PC-9 (cell line): Measurements from ENCODE around the gene PRKCB. TPM values are rescaled to one million over a fixed set of nuclear protein-coding genes. Genes with fewer than 3 reads are reported as not detected.

Experiments
- BruUV-seq: library from RNA; stranded (reverse); fragments of 400-500 nt; replicated peaks from 2 replicates; lab custom pipeline; 2021; lab: Mats Ljungman, UMichigan
- CTCF ChIA-PET: fragments of 300-600 bp; sonication (Branson Sonifier 250); formaldehyde crosslinking; loops from one replicate; lab custom pipeline; 2022; ENCODE audit warnings: antibody characterized with exemption; lab: Charles Lee
- POLR2A ChIA-PET: fragments of 300-600 bp; sonication (Branson Sonifier 250); formaldehyde crosslinking; loops from one replicate; lab custom pipeline; 2022; ENCODE audit warnings: antibody characterized with exemption; ENCODE audit not compliant: unreplicated experiment; lab: Charles Lee
- DNase-seq, 2 experiments: peaks; one replicate each; pipeline versions ENCODE4 v3.0.0 to v3.0.0-alpha.2; 2015 to 2022; ENCODE audit warnings: mixed read lengths in 1 of 2
- H2AFZ ChIP-seq: fragments of 200-600 bp; sonication (generic); 2 replicates; pipeline ENCODE4 v1.8.1; 2017; ENCODE audit warnings: antibody characterized with exemption
- H3F3A ChIP-seq: fragments of 200-600 bp; sonication (generic); 2 replicates; pipeline ENCODE4 v1.8.1; 2017; ENCODE audit warnings: antibody characterized with exemption, mild to moderate bottlenecking, low read depth; ENCODE audit not compliant: insufficient read depth
- H3K27ac ChIP-seq: fragments of 200-600 bp; sonication (generic); 2 replicates; pipeline ENCODE4 v1.6.1; 2016; ENCODE audit warnings: mixed run types
- H3K27me3 ChIP-seq: fragments of 200-600 bp; sonication (generic); 2 replicates; pipeline ENCODE4 v1.6.1; 2016; ENCODE audit warnings: low read depth, mixed run types; ENCODE audit not compliant: insufficient read depth
- H3K36me3 ChIP-seq: fragments of 200-600 bp; sonication (generic); 2 replicates; pipeline ENCODE4 v1.6.1; 2016; ENCODE audit warnings: low read depth, mixed run types
- H3K4me1 ChIP-seq: fragments of 200-600 bp; sonication (generic); replicated peaks from 2 replicates; pipeline ENCODE4 v1.6.1; 2016; ENCODE audit warnings: mixed run types; ENCODE audit not compliant: insufficient read depth
- H3K4me2 ChIP-seq: fragments of 200-600 bp; sonication (generic); 2 replicates; pipeline ENCODE4 v1.6.1; 2017; ENCODE audit warnings: mixed run types
- H3K4me3 ChIP-seq: fragments of 200-600 bp; sonication (generic); 2 replicates; pipeline ENCODE4 v1.6.1; 2016; ENCODE audit warnings: mixed run types
- H3K79me2 ChIP-seq: fragments of 200-600 bp; sonication (generic); 2 replicates; pipeline ENCODE4 v1.6.1; 2017; ENCODE audit warnings: low read depth, mixed run types
- H3K9me2 ChIP-seq: fragments of 200-600 bp; sonication (generic); 2 replicates; pipeline ENCODE4 v1.8.1; 2017; ENCODE audit warnings: mild to moderate bottlenecking; ENCODE audit not compliant: insufficient read depth
- H3K9me3 ChIP-seq: fragments of 200-600 bp; sonication (generic); 2 replicates; pipeline ENCODE4 v1.8.1; 2016; ENCODE audit warnings: low read depth; ENCODE audit not compliant: insufficient read depth
- H4K20me1 ChIP-seq: fragments of 200-600 bp; sonication (generic); 2 replicates; pipeline ENCODE4 v1.8.1; 2017; ENCODE audit not compliant: insufficient read depth
- CTCF ChIP-seq: fragments of 200-600 bp; sonication (generic); conservative IDR thresholded peaks from 2 replicates; pipeline ENCODE4 v1.6.1; 2017; ENCODE audit warnings: mixed run types, antibody characterized with exemption, mild to moderate bottlenecking, moderate library complexity
- EZH2 ChIP-seq: fragments of 200-600 bp; sonication (generic); IDR thresholded peaks from 2 replicates; pipeline ENCODE4 v1.8.0; 2017; ENCODE audit warnings: antibody characterized with exemption, low read depth
- intact Hi-C: fragments of 100-400 bp; cut with micrococcal nuclease; formaldehyde crosslinking; loops from one replicate; pipeline ENCODE4 v1.10.0; 2022; ENCODE audit not compliant: unreplicated experiment
- total RNA-seq: library from RNA; stranded (reverse); gene quantifications from 2 replicates; pipeline ENCODE4 v1.2.3, GENCODE V29; 2021

The PRKCB gene
- total RNA-seq, 1 experiment from 2014 or later: not detected

GRCh38 chr16:24228514-24228913 is 392.7 kb downstream of the PRKCB start:
- POLR2A ChIA-PET: no interaction called here
- CTCF ChIA-PET: no interaction called here
- H4K20me1 ChIP-seq: no peaks in the 10 kb centered on the region; the same call in 1 of the 2 replicates

GRCh38 chr16:24232936-24233335 is 397.2 kb downstream of the PRKCB start:
- no peak overlapping the region for H2AFZ ChIP-seq
- no TSS peak for BruUV-seq

More at GRCh38 chr16:24228514-24228913, 392.7 kb downstream of the PRKCB start:
- BruUV-seq: no TSS peak
- Histone ChIP-seq H3K4me1 (no peaks in the 10 kb centered on the region), H3F3A (no peaks in the 10 kb centered on the region), H3K36me3 (no peaks in the 10 kb centered on the region), H3K27ac (no peak overlapping the region), H2AFZ (no peak overlapping the region), H3K79me2 (no peaks in the 10 kb centered on the region), H3K9me2 (no peaks in the 10 kb centered on the region), H3K4me2 (no peak overlapping the region), H3K9me3 (no peaks in the 10 kb centered on the region), H3K4me3 (no peak overlapping the region), H3K27me3 (peaks cover 9% of the 10 kb centered on the region; the same call in 1 of the 2 replicates)
- TF ChIP-seq EZH2: no peak
- no peak for TF ChIP-seq CTCF
- DNase-seq: no peak
- intact Hi-C loops: no loop called here

GRCh38 chr16:24234737-24235136 is 399.0 kb downstream of the PRKCB start:
- Histone ChIP-seq H3K9me2 (no peaks in the 10 kb centered on the region), H3K4me3 (no peak overlapping the region), H2AFZ (no peak overlapping the region), H3K79me2 (no peaks in the 10 kb centered on the region), H3K27ac (no peak overlapping the region), H3K9me3 (no peaks in the 10 kb centered on the region), H3K36me3 (no peaks in the 10 kb centered on the region), H3K27me3 (peaks cover 9% of the 10 kb centered on the region; the same call in 1 of the 2 replicates), H3K4me2 (no peak overlapping the region), H4K20me1 (no peaks in the 10 kb centered on the region; the same call in 1 of the 2 replicates), H3F3A (no peaks in the 10 kb centered on the region), H3K4me1 (no peaks in the 10 kb centered on the region)
- ChIA-PET POLR2A (no interaction called here), CTCF (no interaction called here)
- BruUV-seq: no TSS peak
- intact Hi-C loops: no loop called here
- DNase-seq: no peak
- no peak for TF ChIP-seq EZH2
- TF ChIP-seq CTCF: no peak

More at GRCh38 chr16:24232936-24233335, 397.2 kb downstream of the PRKCB start:
- Histone ChIP-seq H3K79me2 (no peaks in the 10 kb centered on the region), H3K36me3 (no peaks in the 10 kb centered on the region), H3K27me3 (peaks cover 9% of the 10 kb centered on the region; the same call in 1 of the 2 replicates), H4K20me1 (no peaks in the 10 kb centered on the region; the same call in 1 of the 2 replicates), H3K9me3 (no peaks in the 10 kb centered on the region), H3K27ac (no peak overlapping the region), H3F3A (no peaks in the 10 kb centered on the region), H3K4me2 (no peak overlapping the region), H3K4me3 (no peak overlapping the region), H3K4me1 (no peaks in the 10 kb centered on the region), H3K9me2 (no peaks in the 10 kb centered on the region)
- no peak for DNase-seq
- TF ChIP-seq CTCF (no peak), EZH2 (no peak)
- intact Hi-C loops: no loop called here
- POLR2A ChIA-PET: no interaction called here
- CTCF ChIA-PET: no interaction called here
